OCI-LY7 (cell line): ENCODE measurements around the gene MFAP4. TPM values are rescaled to one million over a fixed set of nuclear protein-coding genes. Genes with fewer than 3 reads are reported as not detected.

Source experiments
- BruUV-seq: library from RNA; stranded (reverse); fragments of 400-500 nt; replicated peaks from 2 replicates; lab custom pipeline; 2021; lab: Mats Ljungman, UMichigan
- CTCF ChIA-PET: fragments of 300-600 bp; sonication (Branson Sonifier 250); formaldehyde crosslinking; loops from one replicate; lab custom pipeline; 2022; ENCODE audit warnings: antibody characterized with exemption; ENCODE audit not compliant: unreplicated experiment; lab: Charles Lee
- POLR2A ChIA-PET: fragments of 300-600 bp; sonication (Branson Sonifier 250); formaldehyde crosslinking; loops from one replicate; lab custom pipeline; 2022; ENCODE audit warnings: antibody characterized with exemption; lab: Charles Lee
- DNase-seq: peaks from one replicate; pipeline ENCODE4 v3.0.0-alpha.2; 2015; ENCODE audit warnings: low spot score
- H2AFZ ChIP-seq: fragments of 200-600 bp; sonication (generic), shearing (Covaris generic); 2 replicates; pipeline ENCODE4 v1.6.1; 2014; ENCODE audit warnings: mild to moderate bottlenecking, antibody characterized with exemption, low read length, moderate library complexity
- H3K27ac ChIP-seq: fragments of 200-600 bp; sonication (generic); 2 replicates; pipeline ENCODE4 v1.5.1; 2014; ENCODE audit warnings: mixed run types, low read depth, mild to moderate bottlenecking, moderate library complexity, low read length, inconsistent platforms; ENCODE audit not compliant: poor library complexity, severe bottlenecking
- H3K36me3 ChIP-seq: fragments of 200-600 bp; sonication (generic); 2 replicates; pipeline ENCODE4 v1.6.1; 2014; ENCODE audit warnings: mild to moderate bottlenecking, antibody characterized with exemption, low read length, moderate library complexity, mixed read lengths; ENCODE audit not compliant: insufficient read depth
- H3K4me1 ChIP-seq: fragments of 200-600 bp; sonication (generic); 2 replicates; pipeline ENCODE4 v1.5.1; 2014; ENCODE audit warnings: mild to moderate bottlenecking, low read length; ENCODE audit not compliant: insufficient read depth, poor library complexity, severe bottlenecking
- H3K4me2 ChIP-seq: fragments of 200-600 bp; sonication (generic); 2 replicates; pipeline ENCODE4 v1.6.1; 2014; ENCODE audit warnings: mild to moderate bottlenecking, low read length
- H3K4me3 ChIP-seq: fragments of 200-600 bp; sonication (generic); 2 replicates; pipeline ENCODE4 v1.5.1; 2014; ENCODE audit warnings: mild to moderate bottlenecking, low read depth, low read length; ENCODE audit not compliant: poor library complexity, severe bottlenecking
- H3K79me2 ChIP-seq: fragments of 200-600 bp; sonication (generic); 2 replicates; pipeline ENCODE4 v1.6.1; 2016; ENCODE audit warnings: low read depth, mild to moderate bottlenecking, low read length, moderate library complexity, mixed read lengths; ENCODE audit not compliant: insufficient read depth
- H3K9me2 ChIP-seq: fragments of 200-600 bp; sonication (generic); 2 replicates; pipeline ENCODE4 v1.6.1; 2016; ENCODE audit warnings: mild to moderate bottlenecking, low read length, mixed read lengths; ENCODE audit not compliant: insufficient read depth
- H3K9me3 ChIP-seq: fragments of 200-600 bp; sonication (generic); 2 replicates; pipeline ENCODE4 v1.6.1; 2014; ENCODE audit warnings: mild to moderate bottlenecking, mixed run types, low read length, mixed read lengths
- H4K20me1 ChIP-seq: fragments of 200-600 bp; sonication (generic); 2 replicates; pipeline ENCODE4 v1.6.1; 2014; ENCODE audit warnings: mild to moderate bottlenecking, antibody characterized with exemption, low read length, moderate library complexity, mixed read lengths; ENCODE audit not compliant: insufficient read depth
- CTCF ChIP-seq: fragments of 200-600 bp; sonication (generic); conservative IDR thresholded peaks from 2 replicates; pipeline ENCODE4 v1.5.1; 2014; ENCODE audit warnings: mild to moderate bottlenecking, antibody characterized with exemption, low read length, moderate library complexity, mixed read lengths
- EZH2phosphoT487 ChIP-seq: fragments of 200-600 bp; sonication (generic); IDR thresholded peaks from 2 replicates; pipeline ENCODE4 v1.6.1; 2018; ENCODE audit warnings: low read depth, borderline replicate concordance, mild to moderate bottlenecking, mixed run types, antibody characterized with exemption, low read length, moderate library complexity, mixed read lengths
- intact Hi-C: fragments of 100-400 bp; cut with micrococcal nuclease; formaldehyde crosslinking; loops from one replicate; pipeline ENCODE4 v1.10.0; 2022; ENCODE audit not compliant: unreplicated experiment
- total RNA-seq, 2 experiments: library from RNA; depleted of rRNA in 1 of 2; stranded (reverse); fragments of >200 nt in 1 of 2; shearing (Covaris generic) in 1 of 2; gene quantifications; 2 replicates each; pipeline ENCODE4 v1.2.3, GENCODE V29; 2014 to 2022

The MFAP4 gene
- total RNA-seq, 2 experiments from 2014 or later: 0.65 TPM; not detected in 1

GRCh38 chr17:19382531-19383444 is 4.2 kb downstream of the MFAP4 start:
- no peaks in the 10 kb centered on the region for H3K9me3 ChIP-seq
- H4K20me1 ChIP-seq: no peaks in the 10 kb centered on the region
- POLR2A ChIA-PET: no interaction called here
- DNase-seq: no peak
- TF ChIP-seq CTCF (no peak), EZH2phosphoT487 (no peak)
- no peak overlapping the region for H2AFZ ChIP-seq
- H3K27ac ChIP-seq: no peak overlapping the region
- H3K9me2 ChIP-seq: no peaks in the 10 kb centered on the region
- no peak overlapping the region for H3K4me3 ChIP-seq
- peaks cover 33% of the 10 kb centered on the region; the same call in 1 of the 2 replicates for H3K36me3 ChIP-seq
- no peak overlapping the region for H3K4me2 ChIP-seq
- CTCF ChIA-PET: no interaction called here
- BruUV-seq: no TSS peak
- H3K4me1 ChIP-seq: peaks cover 16% of the 10 kb centered on the region
- H3K79me2 ChIP-seq: no peaks in the 10 kb centered on the region
- intact Hi-C loops: no loop called here

GRCh38 chr17:19381741-19382444 is 5.1 kb downstream of the MFAP4 start:
- H3K36me3 ChIP-seq: peaks cover 33% of the 10 kb centered on the region; the same call in 1 of the 2 replicates
- H3K4me3 ChIP-seq: no peak overlapping the region
- H2AFZ ChIP-seq: no peak overlapping the region
- H3K9me3 ChIP-seq: no peaks in the 10 kb centered on the region
- no peak overlapping the region for H3K27ac ChIP-seq
- POLR2A ChIA-PET: no interaction called here
- no peaks in the 10 kb centered on the region for H3K9me2 ChIP-seq
- no peak for DNase-seq
- no TSS peak for BruUV-seq
- H3K79me2 ChIP-seq: peaks cover 4% of the 10 kb centered on the region; the same call in 1 of the 2 replicates
- no peaks in the 10 kb centered on the region for H4K20me1 ChIP-seq
- TF ChIP-seq EZH2phosphoT487 (no peak), CTCF (no peak)
- H3K4me2 ChIP-seq: no peak overlapping the region
- H3K4me1 ChIP-seq: peaks cover 9% of the 10 kb centered on the region
- CTCF ChIA-PET: no interaction called here
- intact Hi-C loops: no loop called here
